Measurements from ENCODE around the gene APOM.

The APOM gene

GRCh38 chr6:31659649-31660380 lies 4.1 kb downstream of the APOM start:
- DNase-seq: no peak

DNA sequence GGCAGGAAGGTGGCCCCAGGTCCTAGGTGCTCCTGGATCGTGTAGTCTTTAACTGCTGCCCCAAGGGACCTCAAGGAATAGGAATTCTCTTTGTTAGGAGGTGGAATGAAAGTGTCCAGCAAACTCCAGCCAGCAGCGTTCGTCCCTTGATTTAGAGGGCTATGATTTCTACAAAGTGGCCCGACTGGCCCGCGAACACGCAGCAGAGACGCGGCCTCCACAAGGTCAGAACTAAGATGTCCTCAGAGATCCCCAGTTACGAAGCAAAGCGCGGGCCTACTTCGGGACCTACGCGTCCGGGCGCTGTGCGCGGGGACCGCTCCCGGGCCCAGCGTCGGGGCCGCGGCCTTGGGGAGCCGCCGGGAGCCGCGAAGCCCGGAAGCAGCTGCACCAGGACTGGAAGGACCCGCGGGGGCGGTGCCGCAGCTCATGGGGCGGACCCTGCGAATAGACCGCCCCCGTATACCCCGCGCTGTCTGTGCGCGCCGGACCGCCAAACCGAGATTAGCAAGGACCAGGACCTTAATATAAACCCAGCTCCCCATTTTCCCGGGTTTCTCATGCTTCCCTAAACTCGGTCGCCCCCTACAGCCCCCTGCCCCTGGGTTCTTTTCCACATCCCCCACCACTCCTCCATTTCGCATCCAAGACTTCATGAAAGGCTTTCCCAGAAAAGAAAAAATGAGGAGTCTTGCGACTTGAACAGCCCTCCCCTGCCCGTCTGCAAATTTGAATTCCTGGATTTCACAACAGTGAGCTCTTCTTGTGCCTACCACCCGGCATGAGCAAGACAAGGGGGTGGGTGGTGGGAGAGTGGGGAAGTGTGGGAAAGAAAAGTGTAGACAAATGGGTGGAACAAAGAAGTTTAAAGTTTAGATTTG lies 4.9 kb downstream of the APOM start, which contains the start of gene C6orf47:
TSS of gene C6orf47 (minus strand) at position 398 of the 881 bp plus-strand sequence. CDS start 831 bp downstream, outside the sequence.
- DNase-seq: peak; percentile 79

DNA sequence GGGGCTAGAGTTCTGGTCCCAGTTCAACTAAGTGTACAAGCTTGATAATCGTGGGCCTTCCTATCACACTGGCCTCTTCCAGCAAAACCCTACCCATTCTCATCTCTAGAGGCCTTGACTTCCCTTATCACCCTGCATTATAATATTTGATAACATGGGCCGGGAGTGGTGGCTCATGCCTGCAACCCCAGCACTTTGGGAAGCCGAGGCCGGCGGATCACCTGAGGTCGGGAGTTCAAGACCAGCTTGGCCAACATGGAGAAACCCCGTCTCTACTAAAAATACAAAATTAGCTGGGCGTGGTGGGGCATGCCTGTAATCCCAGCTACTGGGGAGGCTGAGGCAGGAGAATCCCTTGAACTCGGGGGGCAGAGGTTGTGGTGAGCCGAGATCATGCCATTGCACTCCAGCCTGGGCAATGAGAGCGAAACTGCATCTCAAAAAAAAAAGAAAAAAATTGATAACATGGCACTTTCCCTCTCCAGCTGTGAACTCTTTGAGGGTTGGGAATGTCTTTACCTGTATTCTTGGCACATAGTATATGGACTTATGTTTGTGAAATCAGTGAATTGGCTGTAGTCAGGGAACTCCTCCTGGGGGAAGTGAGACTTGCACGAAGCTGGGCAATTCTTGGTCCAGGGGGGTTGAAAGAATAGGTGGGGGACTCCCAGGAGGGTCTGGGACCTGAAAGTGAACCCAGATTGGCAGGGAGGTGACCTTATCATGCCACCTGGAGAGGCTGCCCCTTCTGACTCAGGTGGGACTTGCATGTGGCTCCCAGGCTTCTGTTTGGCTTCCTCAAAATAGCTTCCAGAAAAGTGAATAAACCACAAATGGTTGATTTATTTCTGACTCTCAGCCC lies 5.8 kb downstream of the APOM start:
- no peak for DNase-seq

DNA sequence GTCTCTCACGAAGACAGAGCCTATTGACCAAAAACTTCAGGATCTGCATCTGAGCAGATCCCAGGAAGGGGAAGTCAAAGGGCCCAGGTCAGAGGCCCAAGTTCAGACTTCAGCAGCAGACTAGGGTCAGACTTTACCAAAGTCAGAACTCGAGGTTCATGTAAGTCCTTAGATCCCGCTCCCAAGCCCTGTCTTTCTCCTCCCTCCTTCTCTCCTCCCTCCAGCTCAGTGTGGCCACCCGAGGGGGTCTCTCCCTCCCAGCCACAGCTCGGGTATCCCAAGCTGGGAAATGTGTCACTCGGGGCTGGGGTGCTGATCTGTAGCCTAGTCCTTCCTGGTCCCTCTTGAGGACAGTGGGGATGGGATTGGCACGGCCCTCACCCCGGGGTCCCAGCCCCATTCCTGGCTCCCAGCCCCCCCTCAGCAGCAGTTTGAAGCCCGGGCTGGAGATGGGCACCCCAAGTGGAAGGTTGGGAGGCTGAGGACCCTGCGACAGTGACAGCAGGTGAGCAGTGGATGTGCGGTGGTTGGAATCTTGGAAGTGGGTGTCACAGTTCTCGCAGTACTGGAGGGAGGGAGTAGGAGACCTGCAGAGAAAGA lies 6.5 kb downstream of the APOM start:
- DNase-seq: no peak

GRCh38 chr6:31663126-31663960 lies 7.6 kb downstream of the APOM start:
- no peak for DNase-seq

GRCh38 chr6:31663961-31664789 lies 8.5 kb downstream of the APOM start:
- DNase-seq: no peak

- DNase-seq: peak; percentile 84
Measured at GRCh38 chr6:31664790-31665500, 9.3 kb downstream of the APOM start, which contains the start of gene GPANK1. Gene GPANK1 (minus strand): TSS chr6:31664997. CDS start chr6:31664478, 519 bp downstream.

DNA sequence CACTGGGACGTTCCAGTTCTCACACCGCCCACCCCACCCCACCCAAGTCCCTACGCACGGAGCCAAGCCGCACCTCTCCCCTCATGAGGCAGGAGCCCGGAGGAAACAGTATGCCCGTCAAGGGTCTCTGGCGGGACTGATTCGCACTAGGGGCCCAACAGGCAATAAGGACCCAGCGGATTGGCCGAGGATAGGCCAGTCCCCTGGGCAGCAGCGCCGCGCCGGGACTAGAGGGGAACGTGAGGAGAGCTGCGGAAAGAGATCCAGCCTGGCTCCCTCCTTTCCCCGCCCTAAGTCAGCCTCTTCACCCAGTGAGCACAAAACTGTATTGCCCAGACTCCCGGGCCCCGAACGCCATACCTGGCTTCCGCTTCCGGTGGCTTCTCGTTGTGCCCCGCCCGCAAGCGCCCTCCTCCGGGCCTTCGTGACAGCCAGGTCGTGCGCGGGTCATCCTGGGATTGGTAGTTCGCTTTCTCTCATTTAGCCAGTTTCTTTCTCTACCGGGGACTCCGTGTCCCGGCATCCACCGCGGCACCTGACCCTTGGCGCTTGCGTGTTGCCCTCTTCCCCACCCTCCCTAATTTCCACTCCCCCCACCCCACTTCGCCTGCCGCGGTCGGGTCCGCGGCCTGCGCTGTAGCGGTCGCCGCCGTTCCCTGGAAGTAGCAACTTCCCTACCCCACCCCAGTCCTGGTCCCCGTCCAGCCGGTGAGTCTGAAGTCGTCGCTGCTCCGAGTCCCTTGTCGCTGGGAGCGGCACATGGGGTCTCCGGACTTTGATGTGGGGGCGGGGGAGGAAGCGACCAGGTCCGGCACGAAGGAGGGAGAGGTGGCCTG lies 10.0 kb downstream of the APOM start, which contains the start of gene CSNK2B:
TSS of gene CSNK2B (plus strand) at position 580 of the 836 bp plus-strand sequence. CDS start 752 bp downstream, outside the sequence.
- peak; percentile 96 for DNase-seq

- no peak for DNase-seq
Measured at GRCh38 chr6:31666337-31666965, 10.8 kb downstream of the APOM start.

DNA sequence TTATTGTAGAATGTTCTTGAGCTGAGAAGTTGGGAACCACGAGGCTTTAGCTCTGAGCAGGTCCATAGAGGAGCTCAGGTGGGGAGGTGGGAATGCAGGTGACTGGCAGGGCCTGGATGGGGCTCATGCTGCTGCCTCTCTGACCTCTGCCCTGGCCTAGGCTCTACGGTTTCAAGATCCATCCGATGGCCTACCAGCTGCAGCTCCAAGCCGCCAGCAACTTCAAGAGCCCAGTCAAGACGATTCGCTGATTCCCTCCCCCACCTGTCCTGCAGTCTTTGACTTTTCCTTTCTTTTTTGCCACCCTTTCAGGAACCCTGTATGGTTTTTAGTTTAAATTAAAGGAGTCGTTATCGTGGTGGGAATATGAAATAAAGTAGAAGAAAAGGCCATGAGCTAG lies 14.0 kb downstream of the APOM start, which contains the start of gene LY6G5B:
TSS of gene LY6G5B (plus strand) at position 301 of the 400 bp plus-strand sequence. CDS start 975 bp downstream, outside the sequence.
- DNase-seq: no peak

- DNase-seq: no peak
Measured at GRCh38 chr6:31676322-31676903, 20.7 kb downstream of the APOM start.

DNA sequence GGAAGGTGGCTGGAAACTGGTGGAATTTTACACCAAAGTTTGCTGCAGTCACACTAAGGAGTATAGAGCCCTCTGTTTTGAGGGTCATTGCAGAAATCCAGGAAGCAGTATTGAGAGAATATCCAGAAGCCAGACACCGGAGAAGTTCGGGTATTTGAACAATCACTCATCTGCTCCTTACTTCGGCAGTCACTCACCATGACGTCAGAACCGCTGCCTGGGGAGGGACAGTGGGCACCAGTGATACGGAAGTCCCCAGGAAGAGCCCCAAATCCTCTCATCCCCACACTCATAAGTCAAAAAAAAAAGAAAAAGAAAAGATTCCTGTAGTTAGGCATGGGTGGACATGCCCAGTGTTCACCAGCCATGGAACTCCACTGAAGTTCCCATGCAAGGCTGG lies 21.2 kb downstream of the APOM start:
- no peak for DNase-seq

DNA sequence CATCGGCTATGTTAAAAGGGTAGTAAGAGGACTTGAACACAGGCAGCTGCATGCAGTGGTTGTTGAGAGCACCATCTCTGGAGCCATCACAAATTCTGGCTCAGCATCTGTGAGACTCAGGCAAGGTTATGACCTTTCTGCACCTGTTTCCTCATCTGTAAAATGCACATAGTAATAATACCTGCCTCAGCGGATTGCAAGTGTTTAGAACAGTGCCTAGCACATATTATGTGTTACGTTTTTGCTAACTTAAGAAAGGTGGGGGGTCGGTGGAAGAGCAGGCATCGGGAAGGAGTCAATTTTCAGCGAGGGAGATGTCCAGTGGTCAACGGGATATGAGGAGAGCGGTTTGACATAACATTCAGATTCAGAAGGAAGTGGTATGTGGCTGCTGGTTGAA lies 22.3 kb downstream of the APOM start:
- DNase-seq: no peak

DNA sequence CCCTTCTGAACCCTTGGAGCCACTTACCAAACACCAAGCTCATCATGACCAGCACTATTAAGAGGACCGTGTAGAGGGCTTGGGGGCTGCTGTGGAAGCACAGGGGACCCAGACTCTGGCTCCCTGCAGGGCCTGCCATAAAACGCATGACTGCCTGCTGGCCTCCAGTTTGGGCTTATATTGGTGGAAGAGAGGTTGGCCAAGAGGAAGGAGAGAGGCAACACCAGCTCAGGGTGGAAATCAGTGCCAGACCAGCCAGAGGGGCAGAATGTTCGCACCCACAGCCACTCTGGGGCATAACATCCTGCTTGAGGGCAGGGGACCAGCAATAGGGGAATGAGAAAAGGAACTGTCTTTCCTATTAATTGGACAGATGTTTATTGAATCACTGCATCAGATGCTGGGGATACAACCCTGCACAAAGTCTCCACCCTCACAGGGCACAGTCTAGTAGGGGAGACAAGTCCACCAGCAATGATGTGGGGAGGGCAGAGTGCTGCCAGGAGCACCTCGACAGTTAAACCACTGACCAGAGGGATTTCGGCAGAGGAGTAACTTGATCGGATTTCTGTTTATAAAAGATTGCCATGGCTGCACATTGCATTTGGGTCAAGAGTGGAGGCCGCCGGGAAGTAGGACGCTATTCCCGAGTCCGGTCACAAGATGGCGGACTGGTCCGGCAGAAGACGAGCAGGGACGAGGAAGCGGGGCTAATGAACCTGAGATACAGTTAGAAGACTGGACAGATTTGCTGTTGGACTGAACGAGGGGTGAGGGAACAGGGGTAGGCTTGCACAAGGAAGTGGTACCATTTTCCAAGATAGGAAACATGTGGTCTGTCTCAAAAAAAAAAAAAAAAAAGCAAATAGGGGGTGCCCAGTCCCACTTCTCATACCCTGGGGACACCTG lies 24.8 kb downstream of the APOM start, which contains the start of gene LY6G5C:
TSS of gene LY6G5C (minus strand) at position 842 of the 909 bp plus-strand sequence. CDS start at position 148, 694 bp downstream.
- DNase-seq: peak; percentile 65

DNA sequence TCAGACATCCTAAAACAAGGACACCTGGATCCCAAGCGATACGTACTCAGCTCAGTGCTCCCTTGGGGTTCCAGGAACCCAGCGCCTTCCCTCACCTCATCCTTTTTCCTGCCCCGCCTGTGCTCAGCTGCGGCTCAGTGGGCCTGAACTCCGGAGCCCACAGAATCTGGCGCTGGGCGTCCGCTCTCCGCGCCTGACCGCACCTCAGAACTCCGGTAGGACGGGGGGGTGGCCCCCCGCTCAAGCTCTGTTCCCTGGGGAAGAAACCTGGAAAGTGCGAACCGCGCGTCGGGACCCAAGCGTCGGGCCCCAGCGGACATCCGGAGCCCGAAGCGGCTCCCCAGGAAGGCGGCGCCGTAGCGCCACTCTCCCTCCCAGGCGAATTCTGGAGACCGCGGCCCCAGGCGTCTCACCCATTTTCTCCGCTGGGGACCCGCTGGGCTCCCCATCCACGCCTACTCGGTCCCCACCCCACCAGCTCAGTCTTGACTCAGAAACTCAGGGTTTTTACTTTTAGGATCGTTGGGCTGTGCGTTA lies 25.5 kb downstream of the APOM start:
- peak; percentile 56 for DNase-seq

GRCh38 chr6:31683591-31683990 lies 27.9 kb downstream of the APOM start:
- no peak for DNase-seq

Measured in activated T-cell treated with anti-CD3 and anti-CD28 coated beads, Interleukin-2, amount 50 U/mL, for 1 hour (primary cell).